Naive B cell (primary cell): ENCODE results near the gene RBMS1. TPM values are rescaled to one million over a fixed set of nuclear protein-coding genes. Genes with fewer than 3 reads are reported as not detected.

ENCODE experiments used
- ATAC-seq, 2 donors: fragments of 150-1000 bp; cut with Tn5 transposase; 2 replicates each; pipeline ENCODE4 v1.10.0; 2021; ENCODE audit warnings: low read depth in 2 of 2, mild to moderate bottlenecking in 2 of 2, moderate library complexity in 2 of 2
- DNase-seq: peaks from one replicate; pipeline ENCODE4 v3.0.0; 2022
- H3K27ac Mint-ChIP-seq, 6 donors: one replicate each; pipeline ENCODE4 v1.8.0; 2020 to 2022; ENCODE audit warnings: mild to moderate bottlenecking in 6 of 6, mixed read lengths in 6 of 6, moderate library complexity in 5 of 6, inconsistent platforms in 2 of 6
- H3K27me3 Mint-ChIP-seq, 3 donors: one replicate each; pipeline ENCODE4 v1.8.0; 2021 to 2022; ENCODE audit warnings: mixed read lengths in 3 of 3, mild to moderate bottlenecking in 1 of 3
- H3K36me3 Mint-ChIP-seq, 2 donors: one replicate each; pipeline ENCODE4 v1.8.0; 2020 to 2022; ENCODE audit warnings: mixed read lengths in 2 of 2, inconsistent platforms in 1 of 2, mild to moderate bottlenecking in 1 of 2
- H3K4me1 Mint-ChIP-seq, 3 donors: one replicate each; pipeline ENCODE4 v1.8.0; 2020 to 2022; ENCODE audit warnings: mixed read lengths in 3 of 3, inconsistent platforms in 1 of 3, mild to moderate bottlenecking in 1 of 3, moderate library complexity in 1 of 3
- H3K4me3 Mint-ChIP-seq, 8 donors: one replicate each; pipeline ENCODE4 v1.8.0; 2020 to 2022; ENCODE audit warnings: mild to moderate bottlenecking in 8 of 8, mixed read lengths in 8 of 8, moderate library complexity in 8 of 8, inconsistent platforms in 2 of 8
- H3K9me3 Mint-ChIP-seq, 7 donors: one replicate each; pipeline ENCODE4 v1.8.0; 2020 to 2022; ENCODE audit warnings: mixed read lengths in 7 of 7, mild to moderate bottlenecking in 5 of 7, inconsistent platforms in 2 of 7, moderate library complexity in 1 of 7
- polyA plus RNA-seq, 6 donors: library from polyadenylated mRNA; unstranded; fragments of 300-500 nt; fragmentation: Illumina TruSeq; gene quantifications; one replicate each; pipeline ENCODE4 v1.2.3, GENCODE V29; 2021; ENCODE audit warnings: low read depth in 6 of 6

RBMS1 gene
- polyA plus RNA-seq, 6 donors from 2014 or later: 40.1 to 89.0 (median 49.9) TPM

GRCh38 chr2:160288324-160288723, 205.3 kb downstream of the RBMS1 start:
- ATAC-seq: no peak
- no peak for DNase-seq
- H3K4me1 Mint-ChIP-seq: peaks cover 6 to 19% (median 18%) of the 10 kb centered on the region in 3 donors
- H3K27ac Mint-ChIP-seq: peak overlapping the region in 1 of 6 donors; percentile 82
- H3K36me3 Mint-ChIP-seq: peaks cover 26 to 32% of the 10 kb centered on the region in 2 donors
- H3K4me3 Mint-ChIP-seq: no peak overlapping the region
- no peaks in the 10 kb centered on the region for H3K27me3 Mint-ChIP-seq
- H3K9me3 Mint-ChIP-seq: no peaks in the 10 kb centered on the region

- Mint-ChIP-seq H3K27ac (peak overlapping the region in 1 of 6 donors; percentile 57), H3K9me3 (no peaks in the 10 kb centered on the region), H3K4me3 (no peak overlapping the region), H3K27me3 (no peaks in the 10 kb centered on the region), H3K4me1 (peaks cover 6 to 19% (median 18%) of the 10 kb centered on the region in 3 donors), H3K36me3 (peaks cover 21 to 32% of the 10 kb centered on the region in 2 donors)
- DNase-seq: no peak
- no peak for ATAC-seq
Measured at GRCh38 chr2:160287476-160287875, 206.1 kb downstream of the RBMS1 start.

GRCh38 chr2:160286551-160286950, 207.1 kb downstream of the RBMS1 start:
- no peak overlapping the region for H3K4me3 Mint-ChIP-seq
- H3K27me3 Mint-ChIP-seq: no peaks in the 10 kb centered on the region
- no peaks in the 10 kb centered on the region for H3K9me3 Mint-ChIP-seq
- DNase-seq (no peak), ATAC-seq (no peak)
- H3K36me3 Mint-ChIP-seq: peaks cover 12 to 29% of the 10 kb centered on the region in 2 donors
- peak overlapping the region in 1 of 6 donors; percentile 42 for H3K27ac Mint-ChIP-seq
- H3K4me1 Mint-ChIP-seq: peaks cover 6 to 18% (median 18%) of the 10 kb centered on the region in 3 donors

GRCh38 chr2:160283675-160284074, 209.9 kb downstream of the RBMS1 start:
- ATAC-seq (no peak), DNase-seq (no peak)
- Mint-ChIP-seq H3K4me1 (no peaks in the 10 kb centered on the region), H3K27ac (no peak overlapping the region), H3K4me3 (no peak overlapping the region), H3K9me3 (no peaks in the 10 kb centered on the region), H3K27me3 (no peaks in the 10 kb centered on the region), H3K36me3 (peaks cover 7 to 19% of the 10 kb centered on the region in 2 donors)

- ATAC-seq (no peak), DNase-seq (no peak)
- peak overlapping the region in 1 of 6 donors; percentile 33 for H3K27ac Mint-ChIP-seq
- H3K4me3 Mint-ChIP-seq: no peak overlapping the region
- H3K9me3 Mint-ChIP-seq: no peaks in the 10 kb centered on the region
- H3K4me1 Mint-ChIP-seq: no peaks in the 10 kb centered on the region
- peaks cover 13 to 34% of the 10 kb centered on the region in 2 donors for H3K36me3 Mint-ChIP-seq
- no peaks in the 10 kb centered on the region for H3K27me3 Mint-ChIP-seq
Measured at GRCh38 chr2:160282063-160282580, 211.5 kb downstream of the RBMS1 start.

GRCh38 chr2:160281213-160281612, 212.4 kb downstream of the RBMS1 start:
- Mint-ChIP-seq H3K9me3 (no peaks in the 10 kb centered on the region), H3K4me3 (no peak overlapping the region), H3K27ac (no peak overlapping the region), H3K4me1 (no peaks in the 10 kb centered on the region), H3K27me3 (no peaks in the 10 kb centered on the region), H3K36me3 (peaks cover 13 to 43% of the 10 kb centered on the region in 2 donors)
- DNase-seq (no peak), ATAC-seq (no peak)

GRCh38 chr2:160279813-160280465, 213.7 kb downstream of the RBMS1 start:
- no peak for DNase-seq
- no peak overlapping the region for H3K4me3 Mint-ChIP-seq
- H3K4me1 Mint-ChIP-seq: no peaks in the 10 kb centered on the region
- no peaks in the 10 kb centered on the region for H3K9me3 Mint-ChIP-seq
- peak overlapping the region in 2 of 6 donors; percentile 32 to 44 for H3K27ac Mint-ChIP-seq
- ATAC-seq: no peak
- peaks cover 20 to 52% of the 10 kb centered on the region in 2 donors for H3K36me3 Mint-ChIP-seq
- no peaks in the 10 kb centered on the region for H3K27me3 Mint-ChIP-seq

GRCh38 chr2:160278879-160279177, 214.8 kb downstream of the RBMS1 start:
- Mint-ChIP-seq H3K27me3 (no peaks in the 10 kb centered on the region), H3K9me3 (no peaks in the 10 kb centered on the region), H3K27ac (no peak overlapping the region), H3K4me1 (no peaks in the 10 kb centered on the region), H3K36me3 (peaks cover 13 to 43% of the 10 kb centered on the region in 2 donors), H3K4me3 (no peak overlapping the region)
- DNase-seq (no peak), ATAC-seq (no peak)

GRCh38 chr2:160278101-160278878, 215.3 kb downstream of the RBMS1 start:
- ATAC-seq (peak; percentile 78), DNase-seq (no peak)
- no peaks in the 10 kb centered on the region for H3K4me1 Mint-ChIP-seq
- H3K9me3 Mint-ChIP-seq: no peaks in the 10 kb centered on the region
- H3K36me3 Mint-ChIP-seq: peaks cover 13 to 40% of the 10 kb centered on the region in 2 donors
- no peaks in the 10 kb centered on the region for H3K27me3 Mint-ChIP-seq
- H3K4me3 Mint-ChIP-seq: no peak overlapping the region
- peak overlapping the region in 3 of 6 donors; percentile 21 to 25 (median 24) for H3K27ac Mint-ChIP-seq

- ATAC-seq (no peak), DNase-seq (no peak)
- H3K4me1 Mint-ChIP-seq: no peaks in the 10 kb centered on the region
- H3K9me3 Mint-ChIP-seq: no peaks in the 10 kb centered on the region
- peak overlapping the region in 2 of 6 donors; percentile 27 to 54 for H3K27ac Mint-ChIP-seq
- H3K36me3 Mint-ChIP-seq: peaks cover 13 to 33% of the 10 kb centered on the region in 2 donors
- H3K27me3 Mint-ChIP-seq: no peaks in the 10 kb centered on the region
- no peak overlapping the region for H3K4me3 Mint-ChIP-seq
Measured at GRCh38 chr2:160277151-160277550, 216.5 kb downstream of the RBMS1 start.

GRCh38 chr2:160275656-160276055, 218.0 kb downstream of the RBMS1 start:
- ATAC-seq (no peak), DNase-seq (no peak)
- Mint-ChIP-seq H3K36me3 (peaks cover 13 to 33% of the 10 kb centered on the region in 2 donors), H3K27me3 (no peaks in the 10 kb centered on the region), H3K4me1 (peaks cover 0 to 3% (median 2%) of the 10 kb centered on the region in 3 donors), H3K4me3 (no peak overlapping the region), H3K27ac (no peak overlapping the region), H3K9me3 (no peaks in the 10 kb centered on the region)

GRCh38 chr2:160271171-160272086, 222.2 kb downstream of the RBMS1 start:
- Mint-ChIP-seq H3K27me3 (no peaks in the 10 kb centered on the region), H3K4me3 (peak overlapping the region in 4 of 8 donors; percentile 79 to 97 (median 88)), H3K9me3 (no peaks in the 10 kb centered on the region), H3K36me3 (peaks cover 7 to 11% of the 10 kb centered on the region in 2 donors), H3K4me1 (peaks cover 9 to 20% (median 17%) of the 10 kb centered on the region in 3 donors), H3K27ac (peak overlapping the region in 3 of 6 donors; percentile 49 to 89 (median 86))
- DNase-seq (no peak), ATAC-seq (no peak)

GRCh38 chr2:160270571-160271113, 223.0 kb downstream of the RBMS1 start:
- Mint-ChIP-seq H3K27ac (peak overlapping the region in 5 of 6 donors; percentile 52 to 90 (median 86)), H3K36me3 (peaks cover 3% of the 10 kb centered on the region in 2 donors)
- DNase-seq: no peak

More at GRCh38 chr2:160270571-160271113, 223.0 kb downstream of the RBMS1 start:
- no peaks in the 10 kb centered on the region for H3K9me3 Mint-ChIP-seq
- no peaks in the 10 kb centered on the region for H3K27me3 Mint-ChIP-seq
- peaks cover 9 to 20% (median 17%) of the 10 kb centered on the region in 3 donors for H3K4me1 Mint-ChIP-seq
- ATAC-seq: no peak
- H3K4me3 Mint-ChIP-seq: peak overlapping the region; percentile 79 to 97 (median 90)
